NT2/D1 (cell line): Measurements from ENCODE around the gene USP47.

ENCODE experiments used
- DNase-seq: peaks from one replicate; pipeline ENCODE4 v3.0.0-alpha.2; 2011; ENCODE audit warnings: low read depth, low spot score
- H3K27me3 ChIP-seq: 2 replicates; pipeline ENCODE4 v1.6.0; 2011; ENCODE audit warnings: mild to moderate bottlenecking; ENCODE audit not compliant: insufficient read length, insufficient read depth
- H3K36me3 ChIP-seq: 2 replicates; pipeline ENCODE4 v1.6.1; 2011; ENCODE audit warnings: mild to moderate bottlenecking, low read length, mixed read lengths; ENCODE audit not compliant: insufficient read depth, insufficient read length
- H3K4me1 ChIP-seq: 2 replicates; pipeline ENCODE4 v1.5.1; 2011; ENCODE audit not compliant: insufficient read depth, insufficient read length
- H3K4me3 ChIP-seq: 2 replicates; pipeline ENCODE4 v1.5.1; 2011; ENCODE audit warnings: low read depth; ENCODE audit not compliant: insufficient read length
- H3K9ac ChIP-seq: 2 replicates; pipeline ENCODE4 v1.6.0; 2011; ENCODE audit warnings: low read depth; ENCODE audit not compliant: insufficient read length
- H3K9me3 ChIP-seq: 2 replicates; pipeline ENCODE4 v1.5.1; 2011; ENCODE audit warnings: mild to moderate bottlenecking, low read length; ENCODE audit not compliant: insufficient read depth
- SUZ12 ChIP-seq: IDR thresholded peaks from 2 replicates; pipeline ENCODE4 v1.6.1; 2011; ENCODE audit not compliant: insufficient read length, insufficient read depth; ENCODE audit errors: extremely low read depth
- YY1 ChIP-seq: IDR thresholded peaks from 2 replicates; pipeline ENCODE4 v1.6.1; 2011; ENCODE audit not compliant: insufficient read length, insufficient read depth
- ZNF274 ChIP-seq: IDR thresholded peaks from 2 replicates; pipeline ENCODE4 v1.6.1; 2011; ENCODE audit warnings: mild to moderate bottlenecking, low read depth, low read length

Gene USP47

GRCh38 chr11:11871991-11872401, 30.2 kb downstream of the USP47 start:
- H3K9me3 ChIP-seq: no peaks in the 10 kb centered on the region
- peaks cover 4% of the 10 kb centered on the region for H3K4me1 ChIP-seq
- no peak overlapping the region for H3K9ac ChIP-seq
- no peak for DNase-seq
- TF ChIP-seq SUZ12 (no peak), YY1 (no peak), ZNF274 (no peak)
- H3K27me3 ChIP-seq: no peaks in the 10 kb centered on the region
- H3K4me3 ChIP-seq: no peak overlapping the region
- peaks cover 3% of the 10 kb centered on the region for H3K36me3 ChIP-seq

GRCh38 chr11:11876458-11876857, 34.7 kb downstream of the USP47 start:
- Histone ChIP-seq H3K4me3 (no peak overlapping the region), H3K4me1 (peaks cover 4% of the 10 kb centered on the region), H3K36me3 (peaks cover 6% of the 10 kb centered on the region), H3K9ac (no peak overlapping the region), H3K9me3 (no peaks in the 10 kb centered on the region), H3K27me3 (no peaks in the 10 kb centered on the region)
- TF ChIP-seq SUZ12: no peak
- TF ChIP-seq ZNF274: no peak
- no peak for TF ChIP-seq YY1
- no peak for DNase-seq

GRCh38 chr11:11880179-11880578, 38.4 kb downstream of the USP47 start:
- H3K27me3 ChIP-seq: no peaks in the 10 kb centered on the region
- no peak for DNase-seq

GRCh38 chr11:11882539-11882938, 40.8 kb downstream of the USP47 start:
- Histone ChIP-seq H3K4me1 (no peaks in the 10 kb centered on the region), H3K4me3 (no peak overlapping the region), H3K9ac (no peak overlapping the region), H3K27me3 (no peaks in the 10 kb centered on the region), H3K36me3 (peaks cover 36% of the 10 kb centered on the region), H3K9me3 (no peaks in the 10 kb centered on the region)
- DNase-seq: no peak
- TF ChIP-seq YY1 (no peak), ZNF274 (no peak), SUZ12 (no peak)

More at GRCh38 chr11:11880179-11880578, 38.4 kb downstream of the USP47 start:
- Histone ChIP-seq H3K36me3 (peaks cover 25% of the 10 kb centered on the region), H3K4me1 (no peaks in the 10 kb centered on the region), H3K4me3 (no peak overlapping the region), H3K9ac (no peak overlapping the region), H3K9me3 (no peaks in the 10 kb centered on the region)
- no peak for TF ChIP-seq ZNF274
- no peak for TF ChIP-seq SUZ12
- no peak for TF ChIP-seq YY1

- H3K27me3 ChIP-seq: no peaks in the 10 kb centered on the region
- H3K36me3 ChIP-seq: peaks cover 36% of the 10 kb centered on the region
- no peak overlapping the region for H3K9ac ChIP-seq
- H3K4me3 ChIP-seq: no peak overlapping the region
- DNase-seq: no peak
- no peaks in the 10 kb centered on the region for H3K9me3 ChIP-seq
- no peak for TF ChIP-seq SUZ12
- no peak for TF ChIP-seq ZNF274
- TF ChIP-seq YY1: no peak
- H3K4me1 ChIP-seq: no peaks in the 10 kb centered on the region
Observed at GRCh38 chr11:11884351-11884750, 42.6 kb downstream of the USP47 start.

GRCh38 chr11:11884774-11885481, 43.2 kb downstream of the USP47 start:
- Histone ChIP-seq H3K9me3 (no peaks in the 10 kb centered on the region), H3K4me1 (no peaks in the 10 kb centered on the region), H3K27me3 (no peaks in the 10 kb centered on the region), H3K4me3 (no peak overlapping the region), H3K36me3 (peaks cover 36% of the 10 kb centered on the region), H3K9ac (no peak overlapping the region)
- no peak for TF ChIP-seq YY1
- TF ChIP-seq SUZ12: no peak
- no peak for TF ChIP-seq ZNF274
- no peak for DNase-seq

- peaks cover 28% of the 10 kb centered on the region for H3K36me3 ChIP-seq
Observed at GRCh38 chr11:11894486-11894885, 52.7 kb downstream of the USP47 start.

GRCh38 chr11:11895672-11896071, 53.9 kb downstream of the USP47 start:
- H3K36me3 ChIP-seq: peaks cover 28% of the 10 kb centered on the region
- no peaks in the 10 kb centered on the region for H3K9me3 ChIP-seq
- TF ChIP-seq YY1 (no peak), SUZ12 (no peak), ZNF274 (no peak)
- no peaks in the 10 kb centered on the region for H3K27me3 ChIP-seq
- H3K4me1 ChIP-seq: no peaks in the 10 kb centered on the region
- no peak for DNase-seq
- H3K9ac ChIP-seq: no peak overlapping the region
- H3K4me3 ChIP-seq: no peak overlapping the region

More at GRCh38 chr11:11894486-11894885, 52.7 kb downstream of the USP47 start:
- Histone ChIP-seq H3K9ac (no peak overlapping the region), H3K4me3 (no peak overlapping the region), H3K4me1 (no peaks in the 10 kb centered on the region), H3K27me3 (no peaks in the 10 kb centered on the region), H3K9me3 (no peaks in the 10 kb centered on the region)
- TF ChIP-seq ZNF274 (no peak), YY1 (no peak)
- no peak for DNase-seq
